ENCODE measurements around the gene MT2A. TPM values are rescaled to one million over a fixed set of nuclear protein-coding genes. Genes with fewer than 3 reads are reported as not detected.

Gene MT2A
- total and polyA plus RNA-seq, 2 of the 13 experiments (the other 11 are each of a cell fraction or from before 2014, with no cell fraction given): 135 to 371 TPM

GRCh38 chr16:56593573-56594291 is 14.7 kb upstream of the MT2A start:
- no peaks in the 10 kb centered on the region for H3K36me3 ChIP-seq (replicated peaks in 1 of 2; ENCODE audit: control insufficient read depth in 1 of 2, insufficient read depth in 2 of 2, low read length in 2 of 2)
- FAIRE-seq (no peak), ATAC-seq (no peak), DNase-seq (ENCODE audit: low spot score) (no peak)
- POLR2A ChIA-PET: no interaction called here
- H4K20me1 ChIP-seq (ENCODE audit: insufficient read depth, low read length): no peaks in the 10 kb centered on the region
- no peak overlapping the region for H3K4me2 ChIP-seq (ENCODE audit: low read depth, low read length)
- no peak overlapping the region for H3K9ac ChIP-seq (ENCODE audit: insufficient read depth, low read depth, low read length)
- no peak overlapping the region for H3K4me3 ChIP-seq (replicated peaks in 1 of 3; ENCODE audit: insufficient read depth in 1 of 3, low read depth in 2 of 3, low read length in 3 of 3)
- TF ChIP-seq ZNF264 (CRISPR knock-in tag; IDR thresholded peaks at IDR 0.05): peak; percentile 95
- no peak for TF ChIP-seq CBX1 (IDR thresholded peaks at IDR 0.05; ENCODE audit: low read depth)
- TF ChIP-seq SMARCE1 (IDR thresholded peaks at IDR 0.05; ENCODE audit: borderline replicate concordance): no peak
- TF ChIP-seq, protein P1, sequence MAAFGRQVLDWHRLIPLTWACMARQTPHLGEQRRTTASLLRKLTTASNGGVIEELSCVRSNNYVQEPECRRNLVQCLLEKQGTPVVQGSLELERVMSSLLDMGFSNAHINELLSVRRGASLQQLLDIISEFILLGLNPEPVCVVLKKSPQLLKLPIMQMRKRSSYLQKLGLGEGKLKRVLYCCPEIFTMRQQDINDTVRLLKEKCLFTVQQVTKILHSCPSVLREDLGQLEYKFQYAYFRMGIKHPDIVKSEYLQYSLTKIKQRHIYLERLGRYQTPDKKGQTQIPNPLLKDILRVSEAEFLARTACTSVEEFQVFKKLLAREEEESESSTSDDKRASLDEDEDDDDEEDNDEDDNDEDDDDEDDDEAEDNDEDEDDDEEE (CRISPR knock-in tag; IDR thresholded peaks at IDR 0.05): no peak
- no peak overlapping the region for H3K27ac ChIP-seq (ENCODE audit: extremely low read length, insufficient read depth, low read length)
- intact Hi-C loops (cut with micrococcal nuclease; ENCODE audit: unreplicated experiment): no loop called here
- H3K79me2 ChIP-seq (ENCODE audit: insufficient read depth, low read length): no peaks in the 10 kb centered on the region
- in situ Hi-C loops (cut with HindIII; ENCODE audit: extremely low pct_ligation_motif_present, low pct_unique_long_range_greater_than_20kb): no loop called here
- no peaks in the 10 kb centered on the region for H3K9me3 ChIP-seq (ENCODE audit: low read length)
- BruUV-seq (replicated peaks): no TSS peak
- WGBS (ENCODE audit: low lambda C conversion rate): 44% methylated on average over 6 of the region's 6 CpGs
- H2AFZ ChIP-seq (ENCODE audit: low read length): no peak overlapping the region
- H3K27me3 ChIP-seq (ENCODE audit: control insufficient read depth in 1 of 2, insufficient read depth in 2 of 2, low read length in 2 of 2): peaks cover 2 to 21% of the 10 kb centered on the region in 2 experiments; a peak in 2 of 5 replicates
- peaks cover 8% of the 10 kb centered on the region for H3K4me1 ChIP-seq (ENCODE audit: insufficient read depth, low read length)
- CTCF ChIA-PET (ENCODE audit: low intra/inter-chr PET ratio, low total read pairs): no interaction called here

DNA sequence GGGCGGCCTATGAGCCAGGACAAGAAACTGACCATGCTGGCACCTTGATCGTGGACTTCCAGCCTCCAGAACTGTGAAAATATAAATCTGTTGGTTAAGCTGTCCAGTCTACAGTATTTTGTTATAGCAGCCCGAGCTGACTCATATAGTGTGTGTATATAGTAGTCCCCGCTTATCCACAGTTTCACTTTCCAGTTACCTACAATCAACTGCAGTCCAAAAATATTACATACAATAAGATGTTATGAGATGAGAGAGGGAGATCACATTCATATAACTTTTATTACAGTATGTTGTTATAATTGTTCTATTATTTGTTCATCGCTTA is 14.1 kb upstream of the MT2A start:
- ChIA-PET CTCF (ENCODE audit: low intra/inter-chr PET ratio, low total read pairs) (no interaction called here), POLR2A (no interaction called here)
- FAIRE-seq (no peak), DNase-seq (ENCODE audit: low spot score) (no peak), ATAC-seq (no peak)
- no peak overlapping the region for H3K4me2 ChIP-seq (ENCODE audit: low read depth, low read length)
- H2AFZ ChIP-seq (ENCODE audit: low read length): no peak overlapping the region
- in situ Hi-C loops (cut with HindIII; ENCODE audit: extremely low pct_ligation_motif_present, low pct_unique_long_range_greater_than_20kb) (no loop called here), intact Hi-C loops (cut with micrococcal nuclease; ENCODE audit: unreplicated experiment) (no loop called here)
- H3K9ac ChIP-seq (ENCODE audit: insufficient read depth, low read depth, low read length): no peak overlapping the region
- H3K9me3 ChIP-seq (ENCODE audit: low read length): no peaks in the 10 kb centered on the region
- H3K36me3 ChIP-seq (replicated peaks in 1 of 2; ENCODE audit: control insufficient read depth in 1 of 2, insufficient read depth in 2 of 2, low read length in 2 of 2): no peaks in the 10 kb centered on the region
- peaks cover 8% of the 10 kb centered on the region for H3K4me1 ChIP-seq (ENCODE audit: insufficient read depth, low read length)
- H3K27ac ChIP-seq (ENCODE audit: extremely low read length, insufficient read depth, low read length): no peak overlapping the region
- peaks cover 0 to 16% of the 10 kb centered on the region in 2 experiments; a peak in 1 of 5 replicates for H3K27me3 ChIP-seq (ENCODE audit: control insufficient read depth in 1 of 2, insufficient read depth in 2 of 2, low read length in 2 of 2)
- no TSS peak for BruUV-seq (replicated peaks)
- 32% methylated on average over 5 of the region's 5 CpGs for WGBS (ENCODE audit: low lambda C conversion rate)
- TF ChIP-seq SRY (CRISPR knock-in tag; IDR thresholded peaks at IDR 0.05) (no peak), ZNF12 (CRISPR knock-in tag; IDR thresholded peaks at IDR 0.05) (peak; percentile 86), ZNF264 (CRISPR knock-in tag; IDR thresholded peaks at IDR 0.05) (0 out of 2 replicates have a peak, but pooled peaks have one; percentile 10)
- H3K4me3 ChIP-seq (replicated peaks in 1 of 3; ENCODE audit: insufficient read depth in 1 of 3, low read depth in 2 of 3, low read length in 3 of 3): no peak overlapping the region
- no peaks in the 10 kb centered on the region for H3K79me2 ChIP-seq (ENCODE audit: insufficient read depth, low read length)
- no peaks in the 10 kb centered on the region for H4K20me1 ChIP-seq (ENCODE audit: insufficient read depth, low read length)
